WI38 (cell line): ENCODE measurements around the gene SPATA17.

ENCODE experiments used
- H3K4me3 ChIP-seq: 2 replicates; pipeline ENCODE4 v1.5.1; 2011; ENCODE audit warnings: low read depth, mild to moderate bottlenecking, control low read depth, low read length
- CTCF ChIP-seq: IDR thresholded peaks from 2 replicates; pipeline ENCODE4 v1.5.1; 2012; ENCODE audit warnings: low read depth, mild to moderate bottlenecking, control low read depth, low read length

SPATA17 gene

GRCh38 chr1:217891966-217892365 lies 260.8 kb downstream of the SPATA17 start:
- TF ChIP-seq CTCF: no peak
- H3K4me3 ChIP-seq: no peak overlapping the region

GRCh38 chr1:217892750-217893149 lies 261.6 kb downstream of the SPATA17 start:
- TF ChIP-seq CTCF: no peak

DNA sequence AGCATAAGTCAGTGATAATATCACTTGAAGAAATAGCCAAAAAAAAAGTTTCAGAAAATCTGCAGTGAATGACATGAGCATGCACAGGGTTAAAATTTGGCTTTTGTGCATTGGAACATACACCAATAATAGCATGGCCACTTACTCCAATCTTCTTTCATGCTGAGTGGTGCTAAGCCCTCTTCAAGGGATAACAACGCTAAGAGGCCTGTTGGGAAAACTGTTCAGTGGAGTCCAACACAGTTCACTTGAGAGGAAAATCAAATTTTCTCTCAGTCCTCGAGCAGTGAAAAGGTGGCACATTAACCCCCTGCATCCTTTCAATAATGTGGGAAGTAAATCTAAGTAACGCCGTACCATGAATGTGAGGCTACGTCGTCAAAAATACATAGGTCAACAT lies 264.7 kb downstream of the SPATA17 start:
- no peak for TF ChIP-seq CTCF
- no peak overlapping the region for H3K4me3 ChIP-seq

More at GRCh38 chr1:217892750-217893149, 261.6 kb downstream of the SPATA17 start:
- H3K4me3 ChIP-seq: no peak overlapping the region

GRCh38 chr1:217896490-217896889 lies 265.3 kb downstream of the SPATA17 start:
- TF ChIP-seq CTCF: no peak
- no peak overlapping the region for H3K4me3 ChIP-seq

GRCh38 chr1:217897100-217897499 lies 266.0 kb downstream of the SPATA17 start:
- TF ChIP-seq CTCF: no peak
- no peak overlapping the region for H3K4me3 ChIP-seq

GRCh38 chr1:217899614-217900013 lies 268.5 kb downstream of the SPATA17 start:
- no peak for TF ChIP-seq CTCF
- no peak overlapping the region for H3K4me3 ChIP-seq

GRCh38 chr1:217907504-217907903 lies 276.4 kb downstream of the SPATA17 start:
- TF ChIP-seq CTCF: no peak

More at GRCh38 chr1:217907504-217907903, 276.4 kb downstream of the SPATA17 start:
- H3K4me3 ChIP-seq: no peak overlapping the region
